H1 (cell line): ENCODE data around the gene PDIA6. TPM values are rescaled to one million over a fixed set of nuclear protein-coding genes. Genes with fewer than 3 reads are reported as not detected.

Experiments used
- CTCF ChIA-PET: fragments of 300-600 bp; sonication (Branson Sonifier 250); formaldehyde crosslinking; loops from one replicate; lab custom pipeline; 2021; ENCODE audit not compliant: partially characterized antibody; lab: Charles Lee
- POLR2A ChIA-PET: fragments of 300-600 bp; sonication (Branson Sonifier 250); formaldehyde crosslinking; loops from one replicate; lab custom pipeline; 2021; ENCODE audit warnings: inconsistent platforms; ENCODE audit not compliant: partially characterized antibody; lab: Charles Lee
- DNase-seq, 2 experiments: peaks; one replicate each; pipeline versions ENCODE4 v3.0.0 to v3.0.0-alpha.2; 2010 to 2022; ENCODE audit warnings: low spot score in 2 of 2, low read depth in 1 of 2, mixed read lengths in 1 of 2
- FAIRE-seq: peaks from 2 replicates; lab custom pipeline; 2011; peaks lifted over from hg19 to GRCh38; lab: Jason Lieb, UNC
- H2AFZ ChIP-seq: 2 replicates; pipeline ENCODE4 v1.8.1; 2012; ENCODE audit warnings: low read length, inconsistent platforms
- H2AK5ac ChIP-seq: 2 replicates; pipeline ENCODE4 v1.6.1; 2013; ENCODE audit warnings: low read depth, low read length
- H2BK120ac ChIP-seq: replicated peaks from 2 replicates; pipeline ENCODE3; 2013; ENCODE audit warnings: low read depth, low read length, inconsistent platforms
- H2BK12ac ChIP-seq: 2 replicates; pipeline ENCODE4 v1.6.1; 2013; ENCODE audit warnings: low read depth, low read length
- H2BK15ac ChIP-seq: 2 replicates; pipeline ENCODE4 v1.6.1; 2013; ENCODE audit warnings: low read length
- H2BK20ac ChIP-seq: 2 replicates; pipeline ENCODE4 v1.6.1; 2013; ENCODE audit warnings: low read length
- H2BK5ac ChIP-seq: 2 replicates; pipeline ENCODE4 v1.6.1; 2013; ENCODE audit warnings: low read depth, low read length
- H3K14ac ChIP-seq: 2 replicates; pipeline ENCODE4 v1.6.1; 2013; ENCODE audit warnings: inconsistent platforms; ENCODE audit not compliant: insufficient read length
- H3K18ac ChIP-seq: 2 replicates; pipeline ENCODE4 v1.6.1; 2013; ENCODE audit warnings: low read length; ENCODE audit errors: extremely low read depth
- H3K23ac ChIP-seq: 2 replicates; pipeline ENCODE4 v1.6.1; 2013; ENCODE audit warnings: inconsistent platforms; ENCODE audit not compliant: insufficient read length
- H3K23me2 ChIP-seq: 2 replicates; pipeline ENCODE4 v1.6.1; 2013; ENCODE audit warnings: low read depth, low read length
- H3K27ac ChIP-seq: 2 replicates; pipeline ENCODE4 v1.6.1; 2011; ENCODE audit warnings: low read depth, low read length, inconsistent platforms
- H3K27me3 ChIP-seq, 4 experiments: replicated peaks in 1 of 4; 1 replicate in 1 of 4; 2 replicates in 3 of 4; pipeline versions ENCODE4 v1.6.1 to v1.8.1; 2011 to 2013; ENCODE audit warnings: low read length in 3 of 4, mild to moderate bottlenecking in 3 of 4, inconsistent platforms in 2 of 4, mixed read lengths in 2 of 4, moderate library complexity in 1 of 4; ENCODE audit not compliant: control insufficient read depth in 3 of 4, insufficient read depth in 3 of 4; ENCODE audit errors: extremely low read depth in 1 of 4
- H3K36me3 ChIP-seq, 4 experiments: 2 replicates each; pipeline versions ENCODE4 v1.6.1 to v1.8.1; 2011 to 2013; ENCODE audit warnings: mild to moderate bottlenecking in 4 of 4, low read length in 3 of 4, moderate library complexity in 2 of 4, control low read depth in 1 of 4, inconsistent platforms in 1 of 4; ENCODE audit not compliant: insufficient read depth in 4 of 4, control insufficient read depth in 2 of 4
- H3K4ac ChIP-seq: replicated peaks from 2 replicates; pipeline ENCODE3; 2013; ENCODE audit warnings: low read length, low read depth, mixed read lengths, inconsistent platforms; ENCODE audit not compliant: insufficient read length
- H3K4me1 ChIP-seq, 4 experiments: replicated peaks in 1 of 4; 1 replicate in 1 of 4; 2 replicates in 3 of 4; pipeline versions ENCODE4 v1.6.1 to v1.8.1; 2011 to 2013; ENCODE audit warnings: low read length in 3 of 4, inconsistent platforms in 2 of 4, mixed read lengths in 1 of 4; ENCODE audit not compliant: insufficient read depth in 4 of 4, control insufficient read depth in 3 of 4
- H3K4me2 ChIP-seq, 2 experiments: 2 replicates each; pipeline versions ENCODE4 v1.6.1 to v1.8.1; 2011 to 2013; ENCODE audit warnings: low read depth in 2 of 2, low read length in 2 of 2, control low read depth in 1 of 2, inconsistent platforms in 1 of 2, mild to moderate bottlenecking in 1 of 2; ENCODE audit not compliant: insufficient read depth in 1 of 2
- H3K4me3 ChIP-seq, 4 experiments: fragments of 200-600, 300-600 bp in 1 of 4; sonication (generic), shearing (Covaris generic), sonication (Bioruptor Twin) in 1 of 4; 2 replicates each; pipeline versions ENCODE4 v1.5.1 to v1.8.1; 2011 to 2016; ENCODE audit warnings: low read length in 4 of 4, low read depth in 3 of 4, control low read depth in 2 of 4, inconsistent platforms in 2 of 4, mild to moderate bottlenecking in 2 of 4, mixed read lengths in 1 of 4, moderate library complexity in 1 of 4; ENCODE audit not compliant: insufficient read depth in 2 of 4; ENCODE audit errors: extremely low read depth in 1 of 4
- H3K56ac ChIP-seq: replicated peaks from 2 replicates; pipeline ENCODE3; 2013; ENCODE audit warnings: low read depth, mild to moderate bottlenecking, mixed read lengths, low read length, inconsistent platforms; ENCODE audit not compliant: insufficient read length
- H3K79me1 ChIP-seq: 2 replicates; pipeline ENCODE4 v1.6.1; 2013; ENCODE audit warnings: low read depth, low read length, control low read depth
- H3K79me2 ChIP-seq, 2 experiments: 2 replicates each; pipeline versions ENCODE4 v1.6.1 to v1.8.1; 2012 to 2013; ENCODE audit warnings: low read length in 2 of 2, mild to moderate bottlenecking in 2 of 2, inconsistent platforms in 1 of 2; ENCODE audit not compliant: insufficient read depth in 2 of 2, control insufficient read depth in 1 of 2
- H3K9ac ChIP-seq, 4 experiments: replicated peaks in 1 of 4; 1 replicate in 1 of 4; 2 replicates in 3 of 4; pipeline versions ENCODE4 v1.6.1 to v1.8.1; 2011 to 2013; ENCODE audit warnings: low read depth in 3 of 4, low read length in 3 of 4, control low read depth in 2 of 4, mild to moderate bottlenecking in 2 of 4, moderate library complexity in 2 of 4, inconsistent platforms in 1 of 4; ENCODE audit errors: extremely low read depth in 1 of 4
- H3K9me3 ChIP-seq, 2 experiments: 2 replicates each; pipeline versions ENCODE4 v1.6.1 to v1.8.1; 2012 to 2013; ENCODE audit warnings: mild to moderate bottlenecking in 2 of 2, moderate library complexity in 2 of 2, control low read depth in 1 of 2, inconsistent platforms in 1 of 2, low read depth in 1 of 2, low read length in 1 of 2, mixed read lengths in 1 of 2; ENCODE audit not compliant: insufficient read depth in 2 of 2
- H4K20me1 ChIP-seq, 2 experiments: replicated peaks in 1 of 2; 2 replicates each; pipeline versions ENCODE3 to v1.8.1; 2011 to 2013; ENCODE audit warnings: inconsistent platforms in 2 of 2, low read length in 2 of 2, mild to moderate bottlenecking in 1 of 2; ENCODE audit not compliant: insufficient read depth in 2 of 2, control insufficient read depth in 1 of 2
- H4K5ac ChIP-seq: 2 replicates; pipeline ENCODE4 v1.6.1; 2013; ENCODE audit warnings: low read length, low read depth, mixed read lengths, inconsistent platforms; ENCODE audit not compliant: insufficient read length
- H4K8ac ChIP-seq: 2 replicates; pipeline ENCODE4 v1.8.0; 2013; ENCODE audit warnings: mild to moderate bottlenecking, moderate library complexity, low read length, inconsistent platforms; ENCODE audit not compliant: insufficient read depth; ENCODE audit errors: extremely low read depth
- H4K91ac ChIP-seq: replicated peaks from 2 replicates; pipeline ENCODE3; 2013; ENCODE audit warnings: low read length, mixed read lengths, inconsistent platforms; ENCODE audit not compliant: insufficient read length
- ASH2L ChIP-seq: fragments of 200-600, 300-600 bp; sonication (generic); IDR thresholded peaks from one replicate; pipeline ENCODE4 v1.7.1; 2017; ENCODE audit warnings: low read length
- EGR1 ChIP-seq: IDR thresholded peaks from 2 replicates; pipeline ENCODE4 v1.6.1; 2011; ENCODE audit warnings: low read depth, low read length, borderline replicate concordance
- GABPA ChIP-seq: IDR thresholded peaks from 2 replicates; pipeline ENCODE4 v1.6.1; 2011; ENCODE audit warnings: mild to moderate bottlenecking, low read length, moderate library complexity, borderline replicate concordance; ENCODE audit not compliant: insufficient read depth
- HDAC6 ChIP-seq: IDR thresholded peaks from one replicate; pipeline ENCODE4 v1.7.1; 2012; ENCODE audit warnings: low read depth, mild to moderate bottlenecking, inconsistent platforms, low read length, moderate library complexity
- KDM5A ChIP-seq: fragments of 200-600 bp; IDR thresholded peaks from 2 replicates; pipeline ENCODE4 v1.7.1; 2012; ENCODE audit warnings: mild to moderate bottlenecking, low read length, inconsistent platforms, mixed read lengths
- POLR2AphosphoS5 ChIP-seq: IDR thresholded peaks from 2 replicates; pipeline ENCODE4 v1.6.1; 2011; ENCODE audit warnings: low read depth, low read length
- RNF2 ChIP-seq: fragments of 200-900, 300-1000 bp; sonication (generic); IDR thresholded peaks from 2 replicates; pipeline ENCODE4 v1.7.1; 2016; ENCODE audit warnings: borderline replicate concordance, low read depth, mild to moderate bottlenecking, antibody characterized with exemption, low read length; ENCODE audit not compliant: poor library complexity, severe bottlenecking; ENCODE audit errors: missing control alignments
- SIRT6 ChIP-seq: IDR thresholded peaks from one replicate; pipeline ENCODE4 v1.7.1; 2012; ENCODE audit warnings: low read length, inconsistent platforms
- SUZ12 ChIP-seq: fragments of 200-600 bp; sonication (generic); IDR thresholded peaks from 2 replicates; pipeline ENCODE4 v1.6.1; 2012; ENCODE audit warnings: mild to moderate bottlenecking, inconsistent platforms, low read length, moderate library complexity, mixed read lengths
- TAF7 ChIP-seq: optimal IDR thresholded peaks from 2 replicates; pipeline ENCODE3; 2011; ENCODE audit warnings: low read depth, mild to moderate bottlenecking, inconsistent platforms, low read length, moderate library complexity, borderline replicate concordance
- YY1 ChIP-seq: IDR thresholded peaks from 2 replicates; pipeline ENCODE4 v1.6.1; 2011; ENCODE audit warnings: low read depth, mild to moderate bottlenecking, low read length
- WGBS, 2 experiments: shearing (Covaris generic) in 1 of 2; methylation state at CpG; one replicate each; pipeline versions ENCODE4 v1.1.6 to v1.1.7; 2013 to 2015; ENCODE audit warnings: low lambda C conversion rate in 2 of 2, mixed read lengths in 2 of 2, inconsistent platforms in 1 of 2, low coverage in 1 of 2, missing lambda C conversion rate in 1 of 2; ENCODE audit not compliant: insufficient replicate concordance in 2 of 2, insufficient coverage in 1 of 2, insufficient read length in 1 of 2; ENCODE audit errors: extremely low coverage in 1 of 2, missing lambda C conversion rate in 1 of 2; 5-methylcytosine and 5-hydroxymethylcytosine counted together
- polyA plus RNA-seq, 7 experiments: library from polyadenylated mRNA; depleted of rRNA in 3 of 7; stranded (reverse) in 5 of 7; unstranded in 2 of 7; fragments of >200 nt in 5 of 7; fragments of 200-250 nt in 2 of 7; gene quantifications; 1 replicate in 5 of 7; 2 replicates in 1 of 7; 4 replicates in 1 of 7; pipeline versions ENCODE4 v1.2.1 to v1.2.3, GENCODE V29; 2011 to 2013; ENCODE audit warnings: missing spikeins in 2 of 7, mixed read lengths in 2 of 7
- total RNA-seq: library from RNA; stranded (reverse); fragmentation: NEBNext Ultra II Directional; extraction: Animal tissue kit (Norgen Biotek cat#: 25700); gene quantifications from 2 replicates; pipeline ENCODE4 v1.2.1, GENCODE V29; 2021
- TF ChIP-seq, protein P1 (sequence below): IDR thresholded peaks from 2 replicates; pipeline ENCODE4 v1.6.1; 2012; ENCODE audit warnings: inconsistent platforms

The PDIA6 gene
- total and polyA plus RNA-seq, 2 of the 8 experiments (the other 6 are each of a cell fraction or from before 2014, with no cell fraction given): 181 to 384 TPM

DNA sequence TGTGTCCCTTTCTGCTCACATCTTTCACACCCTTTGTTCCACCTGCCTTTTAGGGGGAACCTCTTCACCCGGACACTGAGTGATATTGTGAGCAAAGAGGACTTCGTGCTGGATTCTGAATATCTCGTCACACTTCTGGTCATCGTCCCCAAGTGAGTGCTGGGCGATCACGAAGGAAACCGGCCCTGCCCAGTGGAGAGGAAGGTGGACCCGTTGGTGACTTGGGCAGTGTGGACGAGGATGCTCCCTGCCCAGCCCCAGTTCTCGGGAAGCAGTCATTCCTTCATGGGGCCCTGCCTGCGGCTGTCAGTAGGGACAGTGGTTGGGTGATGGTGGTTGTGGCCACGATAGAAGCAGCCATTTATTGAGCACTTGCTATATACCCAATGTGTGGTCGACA, 40.8 kb downstream of the PDIA6 start:
- Histone ChIP-seq H3K79me1 (no peaks in the 10 kb centered on the region; the same call in 1 of the 2 replicates), H3K27ac (no peak overlapping the region), H3K79me2 (no peaks in the 10 kb centered on the region), H2BK20ac (no peak overlapping the region), H3K56ac (no peak overlapping the region), H3K23ac (no peak overlapping the region), H2AFZ (no peak overlapping the region), H2BK15ac (no peak overlapping the region), H3K23me2 (no peaks in the 10 kb centered on the region), H4K5ac (no peak overlapping the region), H3K4me2 (no peak overlapping the region), H2BK120ac (no peak overlapping the region), H3K4me3 (no peak overlapping the region), H4K8ac (peak overlapping the region; percentile 57; the same call in 1 of the 2 replicates), H3K9ac (no peak overlapping the region), H3K27me3 (no peaks in the 10 kb centered on the region), H3K9me3 (no peaks in the 10 kb centered on the region), H4K20me1 (peaks cover 1 to 2% of the 10 kb centered on the region in 2 experiments), H3K14ac (no peak overlapping the region), H3K36me3 (no peaks in the 10 kb centered on the region), H3K18ac (no peak overlapping the region), H3K4ac (no peak overlapping the region), H2AK5ac (no peak overlapping the region), H2BK5ac (no peak overlapping the region), H2BK12ac (no peak overlapping the region), H3K4me1 (peaks cover 0 to 7% (median 2%) of the 10 kb centered on the region in 4 experiments; a peak in 3 of 7 replicates), H4K91ac (no peak overlapping the region)
- WGBS, 2 experiments: 91% methylated on average over 13 of the region's 13 CpGs; no CpG with 5 or more reads in 1 of the 2 experiments
- FAIRE-seq: no peak
- ChIA-PET CTCF (interaction anchor here (0.6 to 1.0 kb wide), 2 partner anchors 61 kb away, joined by 3 to 5 read pairs; no protein-coding TSS in a partner anchor), POLR2A (no interaction called here)
- no peak for TF ChIP-seq RNF2
- no peak for TF ChIP-seq GABPA
- TF ChIP-seq, protein P1, sequence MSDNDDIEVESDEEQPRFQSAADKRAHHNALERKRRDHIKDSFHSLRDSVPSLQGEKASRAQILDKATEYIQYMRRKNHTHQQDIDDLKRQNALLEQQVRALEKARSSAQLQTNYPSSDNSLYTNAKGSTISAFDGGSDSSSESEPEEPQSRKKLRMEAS: no peak
- no peak for TF ChIP-seq POLR2AphosphoS5
- no peak for TF ChIP-seq TAF7
- TF ChIP-seq SIRT6: no peak
- TF ChIP-seq HDAC6: no peak
- no peak for TF ChIP-seq YY1
- no peak for TF ChIP-seq SUZ12
- TF ChIP-seq EGR1: no peak
- no peak for TF ChIP-seq KDM5A
- no peak for TF ChIP-seq ASH2L
- DNase-seq: no peak
